HCT116 (cell line): ENCODE data around the gene RAPGEFL1. TPM values are rescaled to one million over a fixed set of nuclear protein-coding genes. Genes with fewer than 3 reads are reported as not detected.

Experiments
- ATAC-seq: fragments of 200-7000 bp; cut with Tn5 transposase; 2 replicates; pipeline ENCODE4 v1.9.1; 2020; ENCODE audit warnings: mild to moderate bottlenecking, moderate library complexity
- BruUV-seq: library from RNA; stranded (reverse); fragments of 400-500 nt; replicated peaks from 2 replicates; lab custom pipeline; 2021; lab: Mats Ljungman, UMichigan
- CTCF ChIA-PET: fragments of 300-600 bp; sonication (Branson Sonifier 250); formaldehyde crosslinking; loops from one replicate; lab custom pipeline; 2021; ENCODE audit warnings: antibody characterized with exemption; lab: Charles Lee
- POLR2A ChIA-PET: fragments of 300-600, 350-600 bp; sonication (Branson Sonifier 250); formaldehyde crosslinking; loops from one replicate; lab custom pipeline; 2021; ENCODE audit warnings: antibody characterized with exemption; lab: Charles Lee
- RAD21 ChIA-PET, 2 experiments: fragments of 300-600 bp; sonication (Branson Sonifier 250); formaldehyde crosslinking; loops; one replicate each; lab custom pipeline; 2023; ENCODE audit warnings: low total read pairs in 2 of 2; ENCODE audit not compliant: uncharacterized antibody in 2 of 2, unreplicated experiment in 2 of 2, low non-redundant PET in 1 of 2; lab: Charles Lee
- DNase-seq: peaks from one replicate; pipeline ENCODE4 v3.0.0-alpha.2; 2010; ENCODE audit warnings: low read depth, low spot score
- H2AFZ ChIP-seq: fragments of 200-600 bp; shearing (Covaris generic), sonication (generic); 2 replicates; pipeline ENCODE4 v1.6.1; 2017; ENCODE audit warnings: low read depth, mixed run types, mixed read lengths, antibody characterized with exemption, low read length; ENCODE audit not compliant: poor library complexity, severe bottlenecking
- H3K27ac ChIP-seq: 2 replicates; pipeline ENCODE4 v1.5.1; 2012; ENCODE audit warnings: low read depth, low read length
- H3K27me3 ChIP-seq: fragments of 200-600 bp; sonication (generic); 2 replicates; pipeline ENCODE4 v1.6.1; 2016; ENCODE audit warnings: mixed run types, low read length, mixed read lengths; ENCODE audit not compliant: insufficient read depth
- H3K36me3 ChIP-seq, 2 experiments: fragments of 200-500 bp in 1 of 2; fragments of 200-600 bp in 1 of 2; sonication (Bioruptor generic) in 1 of 2; sonication (generic) in 1 of 2; 2 replicates each; pipeline versions ENCODE4 v1.5.1 to v1.6.1; 2014 to 2016; ENCODE audit warnings: low read length in 2 of 2, inconsistent platforms in 1 of 2, mixed read lengths in 1 of 2, mixed run types in 1 of 2; ENCODE audit not compliant: insufficient read depth in 2 of 2, control insufficient read depth in 1 of 2
- H3K4me1 ChIP-seq, 2 experiments: fragments of 200-600 bp in 1 of 2; sonication (generic) in 1 of 2; 2 replicates each; pipeline versions ENCODE4 v1.5.1 to v1.6.1; 2012 to 2017; ENCODE audit warnings: low read length in 2 of 2, inconsistent platforms in 1 of 2, mild to moderate bottlenecking in 1 of 2, mixed read lengths in 1 of 2, mixed run types in 1 of 2, moderate library complexity in 1 of 2; ENCODE audit not compliant: insufficient read depth in 2 of 2, control insufficient read depth in 1 of 2
- H3K4me2 ChIP-seq: fragments of 200-600 bp; sonication (generic); 2 replicates; pipeline ENCODE4 v1.6.1; 2017; ENCODE audit warnings: mixed run types, low read length, mixed read lengths
- H3K4me3 ChIP-seq, 2 experiments: fragments of 200-600 bp in 1 of 2; sonication (generic) in 1 of 2; replicated peaks in 1 of 2; 2 replicates each; pipeline ENCODE4 v1.5.1; 2011 to 2016; ENCODE audit warnings: low read length in 2 of 2, control low read depth in 1 of 2, low read depth in 1 of 2, mild to moderate bottlenecking in 1 of 2, mixed read lengths in 1 of 2, mixed run types in 1 of 2
- H3K79me2 ChIP-seq: fragments of 200-600 bp; sonication (generic); 2 replicates; pipeline ENCODE4 v1.6.1; 2017; ENCODE audit warnings: mild to moderate bottlenecking, mixed run types, low read length, moderate library complexity, mixed read lengths; ENCODE audit not compliant: insufficient read depth
- H3K9ac ChIP-seq: fragments of 200-600 bp; sonication (generic); 2 replicates; pipeline ENCODE4 v1.6.1; 2016; ENCODE audit warnings: low read length, mixed read lengths
- H3K9me2 ChIP-seq: fragments of 200-600 bp; sonication (generic), shearing (Covaris generic); 2 replicates; pipeline ENCODE4 v1.6.1; 2017; ENCODE audit warnings: mixed run types, mild to moderate bottlenecking, moderate library complexity; ENCODE audit not compliant: insufficient read depth
- H3K9me3 ChIP-seq, 2 experiments: fragments of 200-500 bp in 1 of 2; fragments of 200-600 bp in 1 of 2; sonication (Bioruptor generic) in 1 of 2; sonication (generic) in 1 of 2; 2 replicates each; pipeline ENCODE4 v1.6.1; 2014 to 2017; ENCODE audit warnings: low read length in 2 of 2, mixed read lengths in 2 of 2, inconsistent platforms in 1 of 2, low read depth in 1 of 2, mild to moderate bottlenecking in 1 of 2, mixed run types in 1 of 2, moderate library complexity in 1 of 2; ENCODE audit not compliant: control insufficient read depth in 1 of 2, insufficient read depth in 1 of 2
- H4K20me1 ChIP-seq: fragments of 200-600 bp; sonication (generic), shearing (Covaris generic); 2 replicates; pipeline ENCODE4 v1.6.1; 2017; ENCODE audit warnings: mixed run types, mild to moderate bottlenecking, moderate library complexity; ENCODE audit not compliant: insufficient read depth
- CBX3 ChIP-seq: IDR thresholded peaks from 2 replicates; pipeline ENCODE4 v1.6.1; 2012; ENCODE audit warnings: low read depth
- CEBPB ChIP-seq: IDR thresholded peaks from 2 replicates; pipeline ENCODE4 v1.6.1; 2012; ENCODE audit warnings: low read depth
- EGR1 ChIP-seq: IDR thresholded peaks from 2 replicates; pipeline ENCODE4 v1.6.1; 2012; ENCODE audit warnings: low read depth
- ELF1 ChIP-seq: IDR thresholded peaks from 2 replicates; pipeline ENCODE4 v1.6.1; 2012; ENCODE audit warnings: low read depth, borderline replicate concordance
- EZH2phosphoT487 ChIP-seq: fragments of 200-600 bp; IDR thresholded peaks from 2 replicates; pipeline ENCODE4 v1.6.1; 2018; ENCODE audit warnings: antibody characterized with exemption, borderline replicate concordance
- FOSL1 ChIP-seq: IDR thresholded peaks from 2 replicates; pipeline ENCODE4 v1.6.1; 2012; ENCODE audit warnings: low read depth
- JUND ChIP-seq: IDR thresholded peaks from 2 replicates; pipeline ENCODE4 v1.6.1; 2012
- MAX ChIP-seq: IDR thresholded peaks from 2 replicates; pipeline ENCODE4 v1.6.1; 2012
- POLR2A ChIP-seq: IDR thresholded peaks from 2 replicates; pipeline ENCODE4 v1.7.0; 2011; ENCODE audit warnings: borderline replicate concordance; ENCODE audit not compliant: insufficient read depth, insufficient read length; ENCODE audit errors: extremely low read depth
- POLR2AphosphoS5 ChIP-seq: IDR thresholded peaks from 2 replicates; pipeline ENCODE4 v1.6.1; 2011; ENCODE audit warnings: mild to moderate bottlenecking, low read depth, low read length, moderate library complexity
- RAD21 ChIP-seq: IDR thresholded peaks from 2 replicates; pipeline ENCODE4 v1.6.1; 2012; ENCODE audit warnings: low read depth, mild to moderate bottlenecking
- SP1 ChIP-seq: IDR thresholded peaks from 2 replicates; pipeline ENCODE4 v1.6.1; 2012; ENCODE audit warnings: low read depth
- SRF ChIP-seq: IDR thresholded peaks from 2 replicates; pipeline ENCODE4 v1.6.1; 2012; ENCODE audit warnings: low read depth
- TCF7L2 ChIP-seq: IDR thresholded peaks from 2 replicates; pipeline ENCODE4 v1.7.0; 2011; ENCODE audit warnings: borderline replicate concordance, inconsistent platforms; ENCODE audit not compliant: insufficient read depth, insufficient read length; ENCODE audit errors: extremely low read depth
- YY1 ChIP-seq: IDR thresholded peaks from 2 replicates; pipeline ENCODE4 v1.6.1; 2011; ENCODE audit warnings: low read length, low read depth, moderate library complexity, mild to moderate bottlenecking; ENCODE audit not compliant: insufficient replicate concordance; ENCODE audit errors: extremely low read depth
- ZBTB33 ChIP-seq: IDR thresholded peaks from 2 replicates; pipeline ENCODE4 v1.6.1; 2011; ENCODE audit warnings: mild to moderate bottlenecking, low read length, moderate library complexity; ENCODE audit not compliant: insufficient replicate concordance; ENCODE audit errors: extremely low read depth
- ZNF274 ChIP-seq: fragments of 200-500 bp; sonication (Bioruptor generic); IDR thresholded peaks from 2 replicates; pipeline ENCODE4 v1.6.1; 2014; ENCODE audit warnings: mild to moderate bottlenecking, low read depth, low read length, inconsistent platforms
- intact Hi-C: fragments of 100-400 bp; cut with micrococcal nuclease; formaldehyde crosslinking; loops from 2 replicates; pipeline ENCODE4 v1.10.0; 2022
- total RNA-seq: library from RNA; stranded (reverse); gene quantifications from one replicate; pipeline ENCODE4 v1.2.1, GENCODE V29; 2021; ENCODE audit not compliant: unreplicated experiment

Gene RAPGEFL1
- total RNA-seq, 1 experiment from 2014 or later, result 9.7 TPM

- no peaks in the 10 kb centered on the region for H4K20me1 ChIP-seq
Observed at GRCh38 chr17:40151414-40151963, 25.8 kb upstream of the RAPGEFL1 start.

More at GRCh38 chr17:40151414-40151963, 25.8 kb upstream of the RAPGEFL1 start:
- Histone ChIP-seq H3K36me3 (peaks cover 32 to 44% of the 10 kb centered on the region in 2 experiments), H3K4me2 (no peak overlapping the region), H3K9ac (no peak overlapping the region), H3K79me2 (peaks cover 91% of the 10 kb centered on the region), H3K9me3 (no peaks in the 10 kb centered on the region), H3K9me2 (no peaks in the 10 kb centered on the region), H3K4me3 (no peak overlapping the region), H2AFZ (no peak overlapping the region), H3K27ac (no peak overlapping the region), H3K4me1 (no peaks in the 10 kb centered on the region), H3K27me3 (no peaks in the 10 kb centered on the region)
- DNase-seq (no peak), ATAC-seq (no peak)
- RAD21 ChIA-PET, result no interaction called here
- TF ChIP-seq YY1, result no peak
- no peak for TF ChIP-seq RAD21
- TF ChIP-seq JUND, result no peak
- no peak for TF ChIP-seq CEBPB
- TF ChIP-seq POLR2A, result no peak
- no peak for TF ChIP-seq SP1
- TF ChIP-seq TCF7L2, result no peak
- TF ChIP-seq CBX3, result no peak
- no peak for TF ChIP-seq EZH2phosphoT487
- TF ChIP-seq ZNF274, result no peak
- TF ChIP-seq MAX, result no peak
- no peak for TF ChIP-seq ELF1
- TF ChIP-seq SRF, result no peak
- no peak for TF ChIP-seq FOSL1
- TF ChIP-seq EGR1, result no peak
- no peak for TF ChIP-seq ZBTB33
- TF ChIP-seq POLR2AphosphoS5, result no peak
- POLR2A ChIA-PET, result interaction anchor here (0.7 to 1.4 kb wide), 3 partner anchors 11 to 52 kb away, joined by 3 to 4 read pairs (median 4); partner anchors contain the start of genes CASC3 and NR1D1
- intact Hi-C loops, result no loop called here
- BruUV-seq, result no TSS peak
- CTCF ChIA-PET, result interaction anchor here (1.3 to 1.9 kb wide), 2 partner anchors 15 to 17 kb away, joined by 3 to 5 read pairs; no protein-coding TSS in a partner anchor
